HG03064 (cell line): ENCODE data around the gene PHKB.
"Not testable (repeated sequence)": the region's sequence is repeated elsewhere in the genome, so short reads cannot be mapped to it uniquely, and the experiment has no call there.

Experiments
- ATAC-seq: cut with Tn5 transposase; IDR thresholded peaks from one replicate; pipeline ENCODE4 v1.9.1; 2021; ENCODE audit warnings: low read depth; ENCODE audit not compliant: unreplicated experiment

The PHKB gene

GRCh38 chr16:47554587-47554986 is 93.5 kb downstream of the PHKB start:
- ATAC-seq = not testable (repeated sequence)

- no peak for ATAC-seq
Observed at GRCh38 chr16:47561286-47561685, 100.2 kb downstream of the PHKB start.

DNA sequence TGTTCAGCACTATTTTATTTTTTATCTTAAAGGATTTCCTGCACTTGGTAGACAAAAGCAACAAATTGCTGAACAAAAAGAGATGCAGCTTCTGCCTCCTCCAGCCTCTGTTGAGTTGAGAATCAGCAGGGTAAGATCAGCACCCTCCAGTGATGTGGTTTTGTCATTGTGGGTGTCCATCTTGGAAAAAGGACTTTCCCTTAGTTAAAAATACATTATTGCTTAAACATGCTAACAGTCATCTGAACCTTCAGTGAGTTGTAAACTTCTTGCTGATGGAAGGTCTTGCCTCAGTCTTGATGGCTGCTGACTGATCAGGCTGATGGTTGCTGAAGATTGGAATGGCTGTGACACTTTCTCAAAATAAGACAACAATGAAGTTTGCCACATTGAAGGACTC is 101.2 kb downstream of the PHKB start:
- ATAC-seq = no peak

GRCh38 chr16:47565454-47565853 is 104.3 kb downstream of the PHKB start:
- no peak for ATAC-seq

- ATAC-seq = no peak
Observed at GRCh38 chr16:47567321-47567720, 106.2 kb downstream of the PHKB start.

GRCh38 chr16:47568351-47568750 is 107.2 kb downstream of the PHKB start:
- no peak for ATAC-seq

- no peak for ATAC-seq
Observed at GRCh38 chr16:47571049-47571448, 109.9 kb downstream of the PHKB start.

DNA sequence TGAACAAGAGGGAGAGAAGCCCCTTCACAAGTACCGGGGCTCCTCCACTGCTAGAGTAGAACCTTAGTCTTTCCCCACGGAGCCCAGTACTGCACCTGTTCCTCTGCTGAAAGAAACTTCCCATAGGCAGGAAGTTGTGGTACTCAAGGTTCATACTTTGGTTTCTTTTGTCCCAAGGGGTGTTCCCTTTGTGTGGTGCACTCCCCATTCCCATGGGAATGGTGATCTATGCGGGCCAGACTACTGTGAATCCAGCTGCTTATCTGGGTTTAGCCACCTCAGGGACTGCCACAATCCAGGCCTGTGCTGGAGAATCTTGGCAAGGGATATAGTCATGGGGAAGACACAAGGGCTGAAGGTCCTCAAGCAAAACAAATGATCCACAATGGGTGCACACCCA is 110.6 kb downstream of the PHKB start:
- ATAC-seq = no peak

DNA sequence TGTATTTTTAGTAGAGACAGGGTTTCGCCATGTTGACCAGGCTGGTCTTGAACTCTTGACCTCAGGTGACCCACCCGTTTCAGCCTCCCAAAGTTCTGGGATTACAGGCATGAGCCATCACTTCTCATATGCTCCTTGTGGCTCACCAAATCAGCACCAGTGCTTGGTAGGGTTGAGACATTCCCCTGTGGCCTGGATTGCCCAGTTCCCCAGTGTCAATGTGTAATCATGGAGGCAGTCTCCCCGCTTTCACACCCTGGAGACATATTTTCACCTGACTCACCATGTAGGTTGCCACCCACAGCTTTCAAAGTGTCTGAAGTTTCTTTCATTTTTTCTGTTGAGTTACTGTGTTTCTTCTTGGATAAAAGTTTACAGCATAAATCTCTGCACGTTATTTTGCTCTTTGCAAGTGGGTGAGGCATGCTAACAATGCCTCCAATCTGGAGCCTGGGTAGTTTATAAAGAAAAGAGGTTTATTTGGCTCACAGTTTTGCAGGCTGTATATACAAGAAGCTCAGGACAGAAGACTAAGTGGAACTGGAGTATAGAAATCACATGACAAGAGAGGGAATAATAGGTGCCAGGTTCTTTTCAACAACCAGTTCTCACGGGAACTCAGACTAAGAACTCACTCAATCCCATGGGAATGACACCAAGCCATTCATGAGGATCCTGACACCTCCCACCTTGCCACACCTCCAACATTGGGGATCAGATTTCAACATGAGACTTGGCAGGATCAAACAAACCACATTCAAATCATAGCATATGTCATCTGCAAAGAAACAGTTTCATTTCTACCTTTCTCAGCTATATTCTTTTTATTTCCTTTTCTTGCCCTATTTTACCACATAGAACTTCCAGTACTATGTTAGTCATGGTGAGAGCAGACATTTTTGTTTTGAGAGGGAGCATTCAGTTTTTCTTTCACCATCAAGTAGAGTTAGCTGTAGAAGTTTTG is 113.2 kb downstream of the PHKB start:
- no peak for ATAC-seq

DNA sequence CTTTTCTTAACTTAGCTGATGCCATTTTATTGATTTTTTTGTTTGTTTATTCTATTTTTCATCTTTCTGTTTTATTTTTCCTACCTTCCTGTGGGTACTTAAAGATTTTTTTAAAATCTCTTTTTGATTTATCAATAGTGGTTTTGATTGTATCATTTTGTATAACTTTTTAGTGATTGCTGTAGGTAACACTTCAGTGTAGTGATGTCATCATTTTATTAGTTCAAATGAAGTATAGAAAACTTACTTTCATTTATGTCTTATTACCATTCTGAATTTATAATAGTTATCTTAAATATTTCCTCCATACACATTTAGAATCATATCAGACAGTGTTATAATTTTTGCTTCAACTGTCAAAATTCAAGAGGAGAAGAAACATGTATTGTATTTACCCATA is 115.9 kb downstream of the PHKB start:
- no peak for ATAC-seq

- no peak for ATAC-seq
Observed at GRCh38 chr16:47578033-47578432, 116.9 kb downstream of the PHKB start.

GRCh38 chr16:47578573-47578972 is 117.4 kb downstream of the PHKB start:
- no peak for ATAC-seq

DNA sequence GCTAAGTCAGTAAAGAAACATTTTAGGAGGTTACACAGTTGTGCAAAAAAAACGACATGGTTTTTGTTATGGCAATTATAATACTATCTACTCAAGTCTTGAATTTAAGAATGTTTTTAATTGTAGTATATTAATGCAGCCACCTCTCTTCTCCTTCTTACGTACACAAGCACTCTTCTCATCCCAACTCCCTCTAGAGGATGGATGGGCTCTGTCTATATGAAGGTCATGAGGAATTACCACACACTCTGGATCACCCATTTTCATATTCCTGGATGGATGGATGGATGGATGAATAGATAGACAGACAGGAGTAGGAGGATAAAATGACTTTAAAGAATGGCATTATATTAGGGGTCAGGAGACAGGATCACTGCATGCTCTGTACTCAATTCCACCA is 120.0 kb downstream of the PHKB start:
- ATAC-seq = no peak

GRCh38 chr16:47584464-47585225 is 123.5 kb downstream of the PHKB start:
- ATAC-seq = no peak

DNA sequence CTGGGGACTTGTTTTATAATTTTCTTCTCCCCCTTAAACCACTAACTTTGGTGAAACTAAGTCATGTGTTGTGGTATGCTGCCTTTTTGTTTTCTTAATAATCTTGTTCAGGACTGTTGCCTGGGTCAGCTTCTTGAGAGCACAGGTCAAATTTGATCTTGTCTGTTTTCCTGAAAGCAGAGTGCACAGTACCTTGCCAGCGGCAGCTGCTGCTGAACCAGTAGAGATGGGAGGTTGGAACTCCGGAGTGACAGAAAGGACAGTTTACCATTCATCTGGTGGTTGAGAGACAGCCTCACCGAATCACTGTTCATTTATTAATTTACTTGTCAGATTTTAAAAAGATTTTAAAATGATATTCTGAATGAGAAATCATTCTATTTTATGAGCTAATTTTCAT is 125.0 kb downstream of the PHKB start:
- no peak for ATAC-seq

DNA sequence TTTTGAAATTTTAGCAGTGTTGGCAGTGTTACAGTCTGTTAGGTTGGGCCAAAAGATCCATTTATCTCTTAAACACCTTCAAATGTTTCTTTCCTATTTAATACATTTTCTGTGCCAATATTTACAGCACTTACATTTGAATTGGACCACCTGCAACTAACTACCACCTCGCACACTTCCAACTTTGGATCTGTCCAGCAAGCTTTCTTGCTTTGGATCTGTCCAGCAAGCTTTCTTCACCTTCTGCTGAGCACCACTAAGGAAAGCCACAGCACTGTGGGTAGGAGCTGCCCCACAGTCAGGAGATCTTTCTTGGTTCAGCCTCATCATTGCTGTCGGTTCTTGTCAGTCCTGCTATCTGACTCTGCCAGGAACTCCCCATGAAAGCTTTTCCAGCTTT is 129.3 kb downstream of the PHKB start:
- ATAC-seq = no peak

DNA sequence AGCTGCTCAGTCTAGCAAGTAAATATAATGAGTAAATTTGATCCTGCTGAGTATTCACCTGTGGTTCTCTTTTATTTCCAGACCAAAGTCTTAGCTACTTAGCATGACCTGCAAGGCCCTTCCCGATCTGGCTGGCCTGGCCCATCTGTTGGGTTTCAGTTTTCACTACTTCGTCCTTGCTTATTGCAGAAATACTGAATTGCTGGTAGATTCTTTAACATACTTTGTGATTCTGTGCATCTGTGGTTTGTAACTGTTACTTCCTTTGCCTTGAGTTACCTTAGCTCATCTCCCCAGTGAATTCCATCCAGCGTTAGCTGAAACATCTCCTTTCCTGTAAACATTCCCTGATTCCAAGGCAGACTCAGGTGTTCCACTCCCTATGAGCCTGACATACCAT is 131.1 kb downstream of the PHKB start:
- no peak for ATAC-seq

GRCh38 chr16:47599512-47599911 is 138.4 kb downstream of the PHKB start:
- no peak for ATAC-seq

GRCh38 chr16:47600376-47600775 is 139.2 kb downstream of the PHKB start:
- ATAC-seq = no peak

GRCh38 chr16:47604306-47604705 is 143.2 kb downstream of the PHKB start:
- ATAC-seq = no peak

- no peak for ATAC-seq
Observed at GRCh38 chr16:47611042-47611441, 149.9 kb downstream of the PHKB start.
